ENCODE measurements around the gene CENPU. TPM values are rescaled to one million over a fixed set of nuclear protein-coding genes. Genes with fewer than 3 reads are reported as not detected.

CENPU gene
- total RNA-seq, 1 experiment from 2014 or later = 124 TPM

DNA sequence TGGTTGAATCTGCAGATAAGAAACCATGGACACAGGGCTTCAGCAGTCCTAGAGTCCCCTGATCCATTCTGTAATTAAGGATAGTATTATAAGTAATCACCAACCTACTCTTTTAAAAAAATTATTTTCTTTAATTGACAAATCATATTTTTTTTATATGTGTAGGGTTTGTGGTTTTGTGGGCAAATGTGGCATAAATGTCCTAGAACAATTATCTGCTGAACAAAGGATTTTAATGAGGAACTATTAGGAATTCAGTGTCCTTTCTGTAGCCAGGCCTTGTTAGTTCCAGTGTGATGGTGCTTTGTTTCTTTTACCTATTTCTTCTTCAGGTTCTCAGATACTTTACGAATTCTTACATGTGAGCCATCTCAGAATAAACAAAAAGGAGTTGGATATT lies 52.0 kb downstream of the CENPU start:
- Histone ChIP-seq H4K5ac (ENCODE audit: insufficient read length, low read depth, low read length) (no peak overlapping the region), H3K18ac (ENCODE audit: insufficient read length, low read depth, low read length) (no peak overlapping the region), H2BK5ac (ENCODE audit: insufficient read length, low read length) (no peak overlapping the region), H3K27ac (ENCODE audit: insufficient read length, low read depth, low read length) (no peak overlapping the region), H4K91ac (ENCODE audit: insufficient read length, low read depth, low read length) (no peak overlapping the region), H4K8ac (replicated peaks; ENCODE audit: insufficient read length, low read depth, low read length) (no peak overlapping the region), H2BK20ac (ENCODE audit: low read depth, low read length, poor library complexity, severe bottlenecking) (no peak overlapping the region), H3K4me1 (ENCODE audit: insufficient read depth, low read length) (no peaks in the 10 kb centered on the region), H4K20me1 (ENCODE audit: control insufficient read depth, insufficient read depth, insufficient read length) (no peaks in the 10 kb centered on the region), H2AFZ (ENCODE audit: low read length) (no peak overlapping the region), H3K23ac (ENCODE audit: insufficient read length, low read depth, low read length) (no peak overlapping the region), H2AK5ac (ENCODE audit: insufficient read length, low read length) (no peak overlapping the region), H3K56ac (ENCODE audit: insufficient read length, low read depth, low read length) (no peak overlapping the region), H3K14ac (ENCODE audit: insufficient read depth, low read length) (no peak overlapping the region), H2BK12ac (ENCODE audit: insufficient read length, low read depth, low read length) (no peak overlapping the region), H2BK120ac (ENCODE audit: low read depth, low read length, poor library complexity, severe bottlenecking) (no peak overlapping the region), H3K79me1 (ENCODE audit: insufficient read depth, low read depth, low read length, poor library complexity, severe bottlenecking) (no peaks in the 10 kb centered on the region), H3K79me2 (ENCODE audit: insufficient read depth, low read length) (no peaks in the 10 kb centered on the region), H3K4me2 (ENCODE audit: insufficient read depth, insufficient read length, low read length) (no peak overlapping the region), H3K27me3 (ENCODE audit: insufficient read depth, low read length) (no peaks in the 10 kb centered on the region), H3T11ph (ENCODE audit: low read length) (no peak overlapping the region), H3K9me3 (ENCODE audit: control insufficient read depth, low read depth, low read length) (no peaks in the 10 kb centered on the region), H3K23me2 (ENCODE audit: insufficient read length, low read depth, low read length, poor library complexity, severe bottlenecking) (no peaks in the 10 kb centered on the region), H3K9ac (ENCODE audit: extremely low read depth, insufficient read length, low read length) (no peak overlapping the region), H2BK15ac (ENCODE audit: low read depth, low read length) (no peak overlapping the region), H3K4ac (ENCODE audit: low read depth, low read length) (no peak overlapping the region)
- no peak overlapping the region for H3K4me3 Mint-ChIP-seq
- no peak overlapping the region for H3K27ac Mint-ChIP-seq
- H3K9me3 Mint-ChIP-seq = peaks cover 8% of the 10 kb centered on the region in 2 experiments; a peak in 3 of 5 replicates
- H3K36me3 Mint-ChIP-seq (ENCODE audit: insufficient read depth in 1 of 3, low read depth in 3 of 3) = peaks cover 7 to 10% (median 9%) of the 10 kb centered on the region in 3 experiments
- no peaks in the 10 kb centered on the region for H3K4me1 Mint-ChIP-seq
- no peak for DNase-seq
- no peaks in the 10 kb centered on the region for H3K27me3 Mint-ChIP-seq (ENCODE audit: low read depth)
- no CpG with 5 or more reads among the region's 1 CpG for WGBS (ENCODE audit: extremely low coverage, insufficient read length, low lambda C conversion rate)
- TF ChIP-seq, protein P1, sequence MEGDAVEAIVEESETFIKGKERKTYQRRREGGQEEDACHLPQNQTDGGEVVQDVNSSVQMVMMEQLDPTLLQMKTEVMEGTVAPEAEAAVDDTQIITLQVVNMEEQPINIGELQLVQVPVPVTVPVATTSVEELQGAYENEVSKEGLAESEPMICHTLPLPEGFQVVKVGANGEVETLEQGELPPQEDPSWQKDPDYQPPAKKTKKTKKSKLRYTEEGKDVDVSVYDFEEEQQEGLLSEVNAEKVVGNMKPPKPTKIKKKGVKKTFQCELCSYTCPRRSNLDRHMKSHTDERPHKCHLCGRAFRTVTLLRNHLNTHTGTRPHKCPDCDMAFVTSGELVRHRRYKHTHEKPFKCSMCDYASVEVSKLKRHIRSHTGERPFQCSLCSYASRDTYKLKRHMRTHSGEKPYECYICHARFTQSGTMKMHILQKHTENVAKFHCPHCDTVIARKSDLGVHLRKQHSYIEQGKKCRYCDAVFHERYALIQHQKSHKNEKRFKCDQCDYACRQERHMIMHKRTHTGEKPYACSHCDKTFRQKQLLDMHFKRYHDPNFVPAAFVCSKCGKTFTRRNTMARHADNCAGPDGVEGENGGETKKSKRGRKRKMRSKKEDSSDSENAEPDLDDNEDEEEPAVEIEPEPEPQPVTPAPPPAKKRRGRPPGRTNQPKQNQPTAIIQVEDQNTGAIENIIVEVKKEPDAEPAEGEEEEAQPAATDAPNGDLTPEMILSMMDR (conservative IDR thresholded peaks at IDR 0.05) = no peak

All from H9 (cell line).